Stimulated activated naive B cell treated with anti-CD40 and anti-IgM and Interleukin-4, amounts not matched to agents 10 μg/mL and 1 μg/mL and 100 μg/mL, for 72 hours (primary cell): ENCODE measurements around the gene PYGL.
A peak's percentile ranks its signal among the peaks of the same experiment; 100 is the strongest.

Source experiments
- ATAC-seq, 2 donors: fragments of 150-1000 bp; cut with Tn5 transposase; replicated peaks; 2 replicates each; pipeline ENCODE4 v1.10.0; 2021; ENCODE audit warnings: moderate library complexity in 1 of 2
- DNase-seq: peaks from one replicate; pipeline ENCODE4 v3.0.0; 2021
- H3K27ac Mint-ChIP-seq: one replicate; pipeline ENCODE4 v1.8.0; 2022; ENCODE audit warnings: mild to moderate bottlenecking, mixed read lengths
- H3K27me3 Mint-ChIP-seq, 2 donors: one replicate each; pipeline ENCODE4 v1.8.0; 2022; ENCODE audit warnings: mixed read lengths in 2 of 2
- H3K36me3 Mint-ChIP-seq, 2 donors: one replicate each; pipeline ENCODE4 v1.8.0; 2022; ENCODE audit warnings: mixed read lengths in 2 of 2, mild to moderate bottlenecking in 1 of 2
- H3K4me1 Mint-ChIP-seq, 2 donors: one replicate each; pipeline ENCODE4 v1.8.0; 2022; ENCODE audit warnings: mixed read lengths in 2 of 2, mild to moderate bottlenecking in 1 of 2
- H3K4me3 Mint-ChIP-seq, 2 donors: one replicate each; pipeline ENCODE4 v1.8.0; 2022; ENCODE audit warnings: mild to moderate bottlenecking in 2 of 2, mixed read lengths in 2 of 2, moderate library complexity in 1 of 2
- H3K9me3 Mint-ChIP-seq, 2 donors: one replicate each; pipeline ENCODE4 v1.8.0; 2022; ENCODE audit warnings: mixed read lengths in 2 of 2, mild to moderate bottlenecking in 1 of 2

The PYGL gene

DNA sequence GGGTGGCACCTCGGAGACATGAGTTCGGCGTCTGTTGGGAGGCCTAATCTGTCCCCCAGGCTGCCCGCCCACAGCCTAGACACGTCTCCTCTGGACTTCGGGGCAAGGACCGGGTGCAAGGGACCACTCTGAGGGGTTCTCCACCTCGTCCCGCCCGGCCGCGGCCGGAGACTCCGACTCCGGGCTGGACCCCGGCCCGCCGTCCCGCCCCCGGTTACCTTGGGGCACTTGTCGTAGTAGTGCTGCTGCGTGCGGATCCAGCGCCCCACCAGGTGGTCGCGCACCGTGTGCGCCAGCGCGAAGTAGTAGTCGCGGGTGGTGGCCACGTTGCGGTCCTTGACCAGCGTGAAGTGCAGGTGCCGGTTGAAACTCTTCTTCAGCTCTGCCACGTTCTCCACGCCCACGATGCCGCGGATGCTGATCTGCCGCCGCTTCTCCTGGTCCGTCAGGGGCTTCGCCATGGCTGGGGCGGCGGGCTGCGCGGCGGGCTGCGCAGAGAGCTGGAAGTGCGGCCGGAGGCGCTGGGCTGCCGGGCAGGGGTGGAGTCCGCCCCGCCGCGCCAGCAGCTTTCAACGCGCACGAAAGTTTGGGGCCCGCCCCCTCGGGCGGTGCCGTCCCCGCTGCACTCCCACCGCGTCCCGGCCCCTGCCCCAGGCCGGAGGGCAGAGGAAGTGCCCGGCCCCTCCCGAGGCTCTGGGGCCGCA, at the start of gene PYGL:
Gene PYGL (minus strand): TSS at position 541 of the 704 bp plus-strand sequence. CDS start 80 bp downstream, at position 461.
- peak; percentile 86 to 87 for ATAC-seq
- Mint-ChIP-seq H3K27ac (peak within 1 kb of the TSS; percentile 80), H3K4me1 (peaks cover 10 to 20% of the 10 kb centered on the region in 2 donors), H3K27me3 (peaks cover 34% of the 10 kb centered on the region in 2 donors), H3K4me3 (peak within 1 kb of the TSS; percentile 88), H3K36me3 (peaks cover 0 to 2% of the 10 kb centered on the region in 2 donors), H3K9me3 (peaks cover 0 to 3% of the 10 kb centered on the region in 2 donors)
- peak; percentile 18 for DNase-seq

DNA sequence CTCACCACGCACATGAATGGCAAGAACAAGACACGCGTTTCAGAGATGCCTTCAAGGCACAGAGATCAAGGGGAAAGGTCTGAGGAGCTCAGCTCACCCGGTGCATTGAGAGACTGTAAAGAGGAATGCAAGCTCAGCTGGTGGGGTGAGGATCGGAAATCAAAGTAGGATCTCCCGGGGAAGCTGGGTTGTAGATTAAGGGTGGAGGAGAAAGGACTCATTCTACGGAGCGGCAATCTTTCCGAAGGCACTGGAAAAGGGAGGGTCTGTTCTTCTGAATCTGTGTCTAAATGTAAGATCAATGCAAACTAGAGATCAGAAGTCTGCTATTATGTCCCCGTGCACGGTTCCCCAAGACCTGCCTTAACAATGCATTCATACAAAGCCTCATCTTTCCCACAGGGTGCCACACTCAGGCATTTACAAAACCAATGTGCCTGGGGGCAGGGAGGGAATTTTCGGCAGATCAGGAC, 41.6 kb upstream of the PYGL start:
- Mint-ChIP-seq H3K9me3 (no peaks in the 10 kb centered on the region), H3K27ac (no peak overlapping the region), H3K4me3 (no peak overlapping the region), H3K4me1 (no peaks in the 10 kb centered on the region), H3K36me3 (no peaks in the 10 kb centered on the region), H3K27me3 (no peaks in the 10 kb centered on the region)
- ATAC-seq (no peak), DNase-seq (no peak)

DNA sequence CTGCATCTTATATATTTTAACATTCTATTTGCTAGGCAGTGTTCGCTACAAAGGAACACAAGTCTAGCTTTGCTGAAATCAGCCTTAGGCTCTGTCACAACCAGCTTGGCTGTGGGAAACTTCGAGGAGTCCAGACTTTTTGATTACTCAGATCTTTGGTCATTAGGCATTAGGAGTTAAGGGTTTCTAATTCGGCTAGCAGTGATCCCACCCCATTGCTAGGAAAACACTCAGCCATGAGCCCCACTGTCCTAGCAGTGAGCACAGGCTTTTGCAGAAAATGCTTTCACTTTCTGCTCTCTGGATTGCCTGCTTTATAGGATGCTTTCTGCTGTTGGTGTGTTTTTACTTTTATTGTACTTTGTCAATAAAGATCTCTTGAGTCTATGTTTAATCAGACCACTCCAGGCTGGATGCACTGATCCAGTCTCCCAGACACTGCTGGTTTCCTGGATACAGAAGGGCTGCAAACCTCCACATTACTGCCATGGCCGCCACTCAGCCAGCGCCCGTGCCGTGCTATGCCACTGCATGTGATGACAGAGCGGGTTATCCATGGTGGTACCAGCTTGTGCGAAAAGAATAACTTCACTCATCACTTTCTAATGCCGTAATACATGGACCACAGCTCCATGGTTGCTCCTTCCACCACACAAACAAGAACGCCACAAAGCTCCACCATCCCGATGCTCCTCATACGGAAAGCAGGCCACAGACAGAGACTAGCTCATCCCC, 41.0 kb upstream of the PYGL start:
- H3K4me1 Mint-ChIP-seq, result no peaks in the 10 kb centered on the region
- H3K27ac Mint-ChIP-seq, result no peak overlapping the region
- H3K27me3 Mint-ChIP-seq, result no peaks in the 10 kb centered on the region
- H3K9me3 Mint-ChIP-seq, result no peaks in the 10 kb centered on the region
- H3K36me3 Mint-ChIP-seq, result no peaks in the 10 kb centered on the region
- DNase-seq (no peak), ATAC-seq (no peak)
- H3K4me3 Mint-ChIP-seq, result no peak overlapping the region

DNA sequence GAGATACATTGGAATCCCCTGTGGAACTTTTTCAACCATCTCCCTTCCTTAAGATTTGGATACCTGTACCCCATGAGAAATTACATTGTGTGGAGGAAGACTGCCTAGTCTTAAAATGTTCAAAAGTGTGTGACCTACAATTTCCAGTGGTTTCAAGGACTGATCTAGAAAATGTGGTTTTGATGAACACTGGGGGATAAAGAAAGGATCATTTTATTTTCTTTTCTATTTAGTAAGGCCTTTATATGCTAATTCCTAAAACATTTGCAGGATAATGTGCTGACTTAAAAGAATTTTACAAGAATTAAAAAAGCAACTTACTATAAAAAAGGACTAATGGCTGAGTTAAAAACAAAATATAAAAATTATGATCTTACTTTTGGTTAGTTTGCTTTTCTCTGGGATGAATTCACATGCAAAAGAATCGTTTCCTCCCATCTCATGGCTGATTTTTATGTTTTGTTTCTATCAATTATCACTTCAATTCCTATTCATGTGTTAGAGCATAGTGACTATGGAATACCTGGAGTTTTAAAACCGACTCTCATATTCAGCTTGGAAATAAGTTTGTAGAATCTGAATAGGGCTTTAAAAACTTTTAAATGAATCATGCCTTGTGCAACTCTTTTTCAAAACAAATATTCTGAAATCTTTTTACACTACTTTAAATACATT, 39.9 kb upstream of the PYGL start:
- no peak for ATAC-seq
- no peak overlapping the region for H3K4me3 Mint-ChIP-seq
- no peaks in the 10 kb centered on the region for H3K36me3 Mint-ChIP-seq

DNA sequence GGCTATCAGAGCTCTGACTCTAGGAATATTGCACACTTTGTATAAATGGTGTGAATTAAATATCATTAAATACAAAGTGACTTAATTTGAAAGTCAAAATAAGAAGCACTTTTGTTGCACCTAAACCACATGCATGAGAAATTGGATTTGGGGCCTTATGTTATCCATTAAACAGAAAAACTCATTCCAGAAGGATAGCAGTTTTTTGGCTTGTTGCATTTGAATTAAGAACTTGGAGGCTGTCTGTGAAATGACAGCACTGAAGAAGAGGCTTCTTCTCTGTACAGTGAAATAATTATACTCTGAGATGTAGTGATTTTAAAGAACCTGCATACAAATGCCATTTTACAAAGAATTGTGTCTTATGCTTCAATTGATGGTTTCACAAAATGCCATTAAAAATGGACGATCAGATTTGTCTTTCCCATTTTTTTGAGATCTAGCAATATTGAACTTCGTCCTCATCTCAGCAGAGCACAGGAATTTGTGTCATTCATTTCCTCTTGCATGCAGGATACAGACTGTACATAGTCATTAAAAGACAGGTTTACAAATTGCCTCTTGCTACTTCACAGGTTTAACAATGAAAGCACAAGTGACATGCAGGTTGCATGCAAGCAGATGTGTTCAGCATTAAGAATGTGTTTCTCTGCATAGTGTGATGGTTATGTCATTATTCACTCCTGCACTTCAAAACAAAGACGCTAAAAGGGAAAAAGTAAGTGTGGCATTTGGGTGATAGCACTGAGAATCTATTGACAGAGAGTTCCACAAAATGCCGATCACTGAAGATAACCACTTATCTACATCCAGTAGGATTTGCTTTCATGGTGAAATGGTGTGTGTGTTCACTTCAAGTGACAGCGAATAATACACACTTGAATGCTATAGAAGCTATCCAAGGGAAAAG, 35.9 kb upstream of the PYGL start:
- DNase-seq, result no peak
- Mint-ChIP-seq H3K4me3 (no peak overlapping the region), H3K36me3 (no peaks in the 10 kb centered on the region), H3K9me3 (no peaks in the 10 kb centered on the region), H3K4me1 (peaks cover 16 to 20% of the 10 kb centered on the region in 2 donors), H3K27me3 (no peaks in the 10 kb centered on the region), H3K27ac (no peak overlapping the region)
- no peak for ATAC-seq

More for the DNA sequence above, 39.9 kb upstream of the PYGL start:
- no peaks in the 10 kb centered on the region for H3K9me3 Mint-ChIP-seq
- no peaks in the 10 kb centered on the region for H3K27me3 Mint-ChIP-seq
- H3K4me1 Mint-ChIP-seq, result peaks cover 1 to 2% of the 10 kb centered on the region in 2 donors
- no peak overlapping the region for H3K27ac Mint-ChIP-seq
- DNase-seq, result no peak

- Mint-ChIP-seq H3K9me3 (no peaks in the 10 kb centered on the region), H3K27me3 (no peaks in the 10 kb centered on the region), H3K4me3 (no peak overlapping the region), H3K27ac (no peak overlapping the region), H3K36me3 (no peaks in the 10 kb centered on the region), H3K4me1 (peaks cover 16 to 20% of the 10 kb centered on the region in 2 donors)
- peak; percentile 57 to 59 for ATAC-seq
- DNase-seq, result no peak
Measured at GRCh38 chr14:50978888-50979287, 34.6 kb upstream of the PYGL start.

- Mint-ChIP-seq H3K4me1 (peaks cover 16 to 20% of the 10 kb centered on the region in 2 donors), H3K27me3 (no peaks in the 10 kb centered on the region), H3K27ac (no peak overlapping the region), H3K9me3 (no peaks in the 10 kb centered on the region), H3K36me3 (no peaks in the 10 kb centered on the region), H3K4me3 (no peak overlapping the region)
- ATAC-seq (peak; percentile 20 to 45), DNase-seq (no peak)
Measured at GRCh38 chr14:50978529-50978871, 34.2 kb upstream of the PYGL start.

- peak; percentile 93 to 95 for ATAC-seq
- Mint-ChIP-seq H3K4me3 (no peak overlapping the region), H3K27ac (no peak overlapping the region), H3K36me3 (no peaks in the 10 kb centered on the region), H3K9me3 (no peaks in the 10 kb centered on the region), H3K4me1 (peaks cover 16 to 20% of the 10 kb centered on the region in 2 donors), H3K27me3 (no peaks in the 10 kb centered on the region)
- no peak for DNase-seq
Measured at GRCh38 chr14:50977863-50978528, 33.7 kb upstream of the PYGL start.

DNA sequence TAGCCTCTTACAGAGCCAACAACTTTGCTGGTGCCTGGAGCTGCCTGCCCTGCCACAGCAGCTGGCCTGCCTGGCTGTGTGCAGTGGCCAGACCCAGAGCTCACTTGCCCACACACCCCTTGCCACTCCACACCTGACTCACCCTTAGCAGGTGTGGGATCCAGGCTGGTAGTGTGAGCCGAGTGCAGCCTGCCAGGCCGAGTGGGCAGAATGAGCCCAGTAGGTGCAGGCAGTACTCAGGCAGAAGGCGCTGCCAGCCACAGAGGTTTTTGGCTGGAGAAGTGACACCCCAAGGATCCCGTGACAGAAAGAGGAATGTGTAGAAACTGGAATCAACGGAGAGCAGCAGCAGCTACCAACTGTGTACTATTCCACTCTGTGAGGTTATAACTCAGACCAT, 29.8 kb upstream of the PYGL start:
- no peaks in the 10 kb centered on the region for H3K36me3 Mint-ChIP-seq
- H3K27ac Mint-ChIP-seq, result no peak overlapping the region
- no peak for ATAC-seq
- H3K27me3 Mint-ChIP-seq, result peaks cover 6% of the 10 kb centered on the region in 2 donors
- no peaks in the 10 kb centered on the region for H3K9me3 Mint-ChIP-seq
- no peak for DNase-seq
- H3K4me3 Mint-ChIP-seq, result no peak overlapping the region
- H3K4me1 Mint-ChIP-seq, result peaks cover 14 to 17% of the 10 kb centered on the region in 2 donors

GRCh38 chr14:50972734-50973133, 28.5 kb upstream of the PYGL start:
- ATAC-seq (no peak), DNase-seq (no peak)
- Mint-ChIP-seq H3K36me3 (no peaks in the 10 kb centered on the region), H3K27me3 (peaks cover 6 to 8% of the 10 kb centered on the region in 2 donors), H3K4me1 (peaks cover 2 to 3% of the 10 kb centered on the region in 2 donors), H3K27ac (no peak overlapping the region), H3K9me3 (no peaks in the 10 kb centered on the region), H3K4me3 (no peak overlapping the region)

DNA sequence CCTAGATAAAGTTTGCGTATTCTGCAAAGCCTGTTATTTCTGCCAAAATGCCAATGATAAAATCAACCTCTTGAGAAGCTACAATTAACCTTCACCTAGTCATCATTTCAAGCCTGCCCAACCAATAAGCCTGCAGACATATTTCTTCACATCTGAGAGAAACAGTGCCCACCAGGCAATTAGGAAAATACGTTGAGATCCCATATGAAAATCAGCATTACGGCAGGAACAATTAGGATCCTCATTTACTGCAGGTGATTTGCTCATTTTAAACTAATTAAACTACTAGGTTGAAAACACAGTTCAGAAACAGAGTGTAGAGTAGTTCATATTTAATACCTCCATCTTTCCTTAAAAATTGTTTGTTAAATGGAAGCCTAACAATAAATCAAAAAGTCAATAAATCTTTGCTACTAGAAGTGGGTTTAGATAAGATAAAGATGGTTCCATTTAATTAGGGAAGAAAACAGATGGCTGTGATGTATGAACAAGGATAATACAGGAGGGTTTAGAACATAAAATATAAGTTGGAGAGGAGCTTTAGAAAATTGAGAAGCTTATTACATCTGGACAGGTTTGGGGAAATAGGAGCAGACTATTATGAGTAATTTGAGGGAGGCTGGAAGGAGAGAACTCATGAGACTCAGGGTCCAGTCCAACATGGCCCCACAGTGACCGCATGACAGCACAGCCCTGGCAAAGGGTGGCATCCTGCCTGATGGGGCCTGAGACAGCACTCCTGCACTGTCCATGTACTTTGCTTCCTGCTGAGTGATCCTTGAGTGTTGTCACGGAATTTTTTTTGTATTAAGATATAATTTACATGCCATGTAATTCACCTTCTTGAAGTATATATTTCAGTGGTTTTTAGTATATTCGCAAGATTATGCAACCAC, 26.9 kb upstream of the PYGL start:
- Mint-ChIP-seq H3K9me3 (no peaks in the 10 kb centered on the region), H3K27ac (no peak overlapping the region), H3K27me3 (peaks cover 6 to 8% of the 10 kb centered on the region in 2 donors), H3K4me1 (no peaks in the 10 kb centered on the region), H3K4me3 (no peak overlapping the region), H3K36me3 (no peaks in the 10 kb centered on the region)
- ATAC-seq (no peak), DNase-seq (no peak)

GRCh38 chr14:50967790-50968189, 23.5 kb upstream of the PYGL start:
- Mint-ChIP-seq H3K27me3 (peaks cover 6 to 8% of the 10 kb centered on the region in 2 donors), H3K4me1 (no peaks in the 10 kb centered on the region), H3K4me3 (no peak overlapping the region), H3K9me3 (no peaks in the 10 kb centered on the region), H3K36me3 (no peaks in the 10 kb centered on the region), H3K27ac (no peak overlapping the region)
- ATAC-seq (no peak), DNase-seq (no peak)

GRCh38 chr14:50967103-50967502, 22.8 kb upstream of the PYGL start:
- Mint-ChIP-seq H3K27ac (no peak overlapping the region), H3K27me3 (peaks cover 6 to 8% of the 10 kb centered on the region in 2 donors), H3K9me3 (no peaks in the 10 kb centered on the region), H3K36me3 (no peaks in the 10 kb centered on the region), H3K4me3 (no peak overlapping the region), H3K4me1 (no peaks in the 10 kb centered on the region)
- DNase-seq (no peak), ATAC-seq (no peak)
